ENCODE data around the gene SSUH2.

Gene SSUH2

DNA sequence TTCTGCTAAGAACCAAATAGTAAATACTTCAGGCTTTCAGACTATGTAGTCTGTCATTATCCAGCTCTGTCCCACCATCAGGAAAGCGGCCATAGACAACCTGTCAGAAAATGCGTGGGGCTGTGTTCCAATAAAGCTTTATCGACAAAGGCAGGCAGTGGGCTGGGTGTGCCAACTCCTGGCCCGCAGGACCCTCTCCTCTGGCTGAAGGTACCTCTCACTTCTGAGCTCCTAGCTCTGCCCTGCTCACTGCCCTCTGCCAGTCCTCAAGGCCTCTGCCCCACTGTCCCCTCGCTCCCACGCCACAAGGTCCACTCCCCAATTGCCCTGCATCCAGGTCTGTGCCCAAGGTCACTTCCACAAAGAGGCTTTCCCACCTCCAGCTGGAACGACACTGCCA, 20.0 kb downstream of the SSUH2 start:
- CTCF ChIA-PET: interaction anchor here (0.7 to 9.4 kb wide), 12 partner anchors 11 to 300 kb away, joined by 3 to 149 read pairs (median 3); no protein-coding TSS in a partner anchor
- H3K4me3 ChIP-seq (ENCODE audit: low read depth, low read length): no peak overlapping the region
- TF ChIP-seq, protein P1, sequence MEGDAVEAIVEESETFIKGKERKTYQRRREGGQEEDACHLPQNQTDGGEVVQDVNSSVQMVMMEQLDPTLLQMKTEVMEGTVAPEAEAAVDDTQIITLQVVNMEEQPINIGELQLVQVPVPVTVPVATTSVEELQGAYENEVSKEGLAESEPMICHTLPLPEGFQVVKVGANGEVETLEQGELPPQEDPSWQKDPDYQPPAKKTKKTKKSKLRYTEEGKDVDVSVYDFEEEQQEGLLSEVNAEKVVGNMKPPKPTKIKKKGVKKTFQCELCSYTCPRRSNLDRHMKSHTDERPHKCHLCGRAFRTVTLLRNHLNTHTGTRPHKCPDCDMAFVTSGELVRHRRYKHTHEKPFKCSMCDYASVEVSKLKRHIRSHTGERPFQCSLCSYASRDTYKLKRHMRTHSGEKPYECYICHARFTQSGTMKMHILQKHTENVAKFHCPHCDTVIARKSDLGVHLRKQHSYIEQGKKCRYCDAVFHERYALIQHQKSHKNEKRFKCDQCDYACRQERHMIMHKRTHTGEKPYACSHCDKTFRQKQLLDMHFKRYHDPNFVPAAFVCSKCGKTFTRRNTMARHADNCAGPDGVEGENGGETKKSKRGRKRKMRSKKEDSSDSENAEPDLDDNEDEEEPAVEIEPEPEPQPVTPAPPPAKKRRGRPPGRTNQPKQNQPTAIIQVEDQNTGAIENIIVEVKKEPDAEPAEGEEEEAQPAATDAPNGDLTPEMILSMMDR (IDR thresholded peaks at IDR 0.05; ENCODE audit: insufficient read depth, low read length, missing control alignments): no peak
- POLR2A ChIA-PET: no interaction called here
- no peak for DNase-seq (ENCODE audit: low read depth, low spot score)

DNA sequence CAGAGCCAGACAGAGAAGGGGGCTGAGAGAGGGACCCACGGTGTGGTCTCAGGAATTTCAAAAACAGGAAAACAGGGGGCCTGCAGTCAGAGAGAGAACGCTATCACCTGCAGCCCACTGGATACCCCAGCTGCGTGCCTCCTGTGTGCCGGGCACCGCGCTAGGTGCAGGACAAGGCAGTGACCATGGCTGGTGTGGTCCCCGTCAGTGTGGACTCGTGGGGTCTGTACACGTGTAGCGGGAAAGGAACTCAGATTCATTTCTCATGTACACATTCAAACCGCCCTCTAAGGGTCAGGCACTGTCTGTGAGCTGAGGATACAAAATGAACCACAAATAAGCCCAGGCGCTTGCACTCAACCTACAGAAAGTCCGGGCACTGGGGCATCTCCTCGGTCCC, 20.9 kb downstream of the SSUH2 start:
- ChIA-PET CTCF (interaction anchor here (0.6 to 9.4 kb wide), 8 partner anchors 8 to 305 kb away, joined by 3 to 149 read pairs (median 6); no protein-coding TSS in a partner anchor), POLR2A (no interaction called here)
- DNase-seq (ENCODE audit: low read depth, low spot score): no peak
- no peak overlapping the region for H3K4me3 ChIP-seq (ENCODE audit: low read depth, low read length)
- TF ChIP-seq, protein P1 (IDR thresholded peaks at IDR 0.05; ENCODE audit: insufficient read depth, low read length, missing control alignments): no peak

DNA sequence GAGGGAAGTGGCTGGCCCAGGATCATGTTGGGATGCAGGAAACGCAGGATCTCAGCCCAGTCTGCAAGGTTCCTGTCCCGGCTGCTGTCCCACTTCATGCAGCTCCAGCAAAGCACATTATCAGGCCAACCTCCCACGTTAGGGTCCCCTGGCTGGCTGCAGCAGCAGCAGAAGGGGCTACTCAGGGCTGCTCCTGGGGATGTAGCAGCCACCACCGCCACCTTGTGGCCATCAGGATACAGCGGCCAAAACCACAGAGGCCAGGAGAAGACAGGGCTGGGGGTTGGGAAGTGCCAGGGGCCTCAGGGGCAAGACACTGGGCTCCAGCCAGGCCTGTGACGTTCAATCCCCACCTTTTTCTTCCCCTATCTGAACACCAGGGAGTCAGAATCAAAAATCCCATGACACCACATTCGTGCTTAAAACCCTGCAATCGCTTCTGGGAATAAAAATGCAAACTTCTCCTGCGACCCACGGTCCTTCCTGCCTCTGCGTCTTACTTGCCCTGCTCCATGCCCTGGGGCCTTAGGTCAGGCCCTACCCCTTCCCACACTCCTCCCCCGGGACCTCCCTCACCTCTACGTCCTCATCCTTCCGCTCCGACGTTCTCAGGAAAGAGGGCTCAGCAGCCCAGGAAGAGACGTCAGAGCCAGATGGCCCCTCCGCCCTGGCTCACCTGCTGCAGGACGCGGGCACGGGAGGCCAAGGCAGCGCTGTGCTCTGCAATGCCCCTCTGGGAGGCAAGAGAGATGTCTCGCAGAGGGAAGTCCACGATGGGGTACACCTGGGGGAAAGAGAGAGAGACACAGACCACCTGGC, 21.5 kb downstream of the SSUH2 start:
- CTCF ChIA-PET: interaction anchor here (0.6 to 9.4 kb wide), 37 partner anchors 8 to 512 kb away, joined by 3 to 149 read pairs (median 5); no protein-coding TSS in a partner anchor
- TF ChIP-seq, protein P1 (IDR thresholded peaks at IDR 0.05; ENCODE audit: insufficient read depth, low read length, missing control alignments): peak; percentile 95
- H3K4me3 ChIP-seq (ENCODE audit: low read depth, low read length): no peak overlapping the region
- DNase-seq (ENCODE audit: low read depth, low spot score): no peak
- POLR2A ChIA-PET: no interaction called here

DNA sequence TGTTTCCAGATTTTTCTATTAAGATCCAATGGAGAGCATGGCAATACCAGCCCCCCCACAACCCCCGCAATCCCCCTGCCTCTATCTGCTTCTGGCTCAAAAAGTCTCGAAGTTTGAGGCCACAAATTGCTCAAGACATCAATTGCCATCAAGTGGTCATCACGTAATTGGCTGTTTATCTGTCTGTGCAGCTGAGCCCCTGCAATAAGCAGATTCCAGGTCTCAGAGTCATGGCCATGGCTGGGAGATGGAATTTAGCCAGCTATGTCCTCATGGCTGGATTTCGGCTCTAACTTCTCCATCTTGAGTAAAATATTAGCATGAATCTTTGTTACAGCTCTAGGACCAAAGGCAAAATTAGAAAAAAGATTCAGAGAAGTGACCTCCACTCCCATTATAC, 22.7 kb downstream of the SSUH2 start:
- ChIA-PET CTCF (interaction anchor here (0.7 to 9.4 kb wide), 41 partner anchors 10 to 511 kb away, joined by 3 to 149 read pairs (median 5); no protein-coding TSS in a partner anchor), POLR2A (no interaction called here)
- TF ChIP-seq, protein P1 (IDR thresholded peaks at IDR 0.05; ENCODE audit: insufficient read depth, low read length, missing control alignments): no peak
- no peak overlapping the region for H3K4me3 ChIP-seq (ENCODE audit: low read depth, low read length)
- peak; percentile 72 for DNase-seq (ENCODE audit: low read depth, low spot score)

DNA sequence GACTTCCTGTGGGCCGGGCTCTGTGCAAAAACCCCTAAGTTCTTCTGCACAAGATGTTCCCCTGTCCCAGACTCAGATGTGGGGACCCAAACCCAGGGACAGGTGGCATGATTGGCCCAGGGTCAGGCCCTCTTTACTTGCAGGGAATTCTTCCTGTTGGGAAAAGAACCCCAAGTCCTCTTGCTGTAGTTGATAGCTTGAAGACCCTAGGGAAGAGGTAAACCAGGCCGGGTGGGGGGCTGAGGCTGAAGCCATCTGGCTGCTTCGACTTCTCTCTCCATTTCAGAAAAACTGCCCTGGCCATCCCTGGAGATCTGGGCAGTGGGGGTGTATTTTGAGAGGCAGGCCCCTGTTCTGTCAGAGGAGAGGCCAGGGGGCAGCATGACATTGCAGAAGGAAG, 23.5 kb downstream of the SSUH2 start:
- TF ChIP-seq, protein P1 (IDR thresholded peaks at IDR 0.05; ENCODE audit: insufficient read depth, low read length, missing control alignments): no peak
- CTCF ChIA-PET: interaction anchor here (1.3 to 9.4 kb wide), 9 partner anchors 10 to 204 kb away, joined by 3 to 149 read pairs (median 9); no protein-coding TSS in a partner anchor
- no peak overlapping the region for H3K4me3 ChIP-seq (ENCODE audit: low read depth, low read length)
- DNase-seq (ENCODE audit: low read depth, low spot score): no peak
- POLR2A ChIA-PET: no interaction called here

DNA sequence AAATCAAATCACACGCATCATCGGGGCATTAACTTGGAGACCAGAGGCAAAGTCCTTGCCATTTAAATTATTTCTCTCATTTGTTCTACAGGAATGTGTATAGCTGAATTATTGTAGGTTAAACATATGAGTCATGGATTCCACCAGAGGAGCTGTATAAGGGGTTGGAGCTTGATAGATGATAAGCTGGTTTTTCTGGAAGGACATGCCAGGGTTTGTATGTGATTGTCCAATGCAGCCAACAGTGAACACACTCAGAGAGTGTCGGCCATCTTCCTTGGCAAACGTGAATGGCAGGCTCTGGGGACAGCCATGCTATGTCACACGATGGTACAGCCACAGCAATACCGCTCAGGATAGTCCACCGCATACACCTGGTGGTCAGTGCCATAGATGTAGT, 25.1 kb downstream of the SSUH2 start:
- H3K4me3 ChIP-seq (ENCODE audit: low read depth, low read length): no peak overlapping the region
- TF ChIP-seq, protein P1 (IDR thresholded peaks at IDR 0.05; ENCODE audit: insufficient read depth, low read length, missing control alignments): no peak
- ChIA-PET POLR2A (interaction anchor here (1.4 kb wide), 2 partner anchors 161 to 175 kb away, joined by 3 read pairs; no protein-coding TSS in a partner anchor), CTCF (interaction anchor here (0.9 to 9.4 kb wide), 7 partner anchors 12 to 317 kb away, joined by 3 to 149 read pairs (median 3); no protein-coding TSS in a partner anchor)
- DNase-seq (ENCODE audit: low read depth, low spot score): no peak

All from AG04449 (cell line).